Transverse colon (tissue), 4 donors: Measurements from ENCODE around the gene BCL7C. TPM values are rescaled to one million over a fixed set of nuclear protein-coding genes. Genes with fewer than 3 reads are reported as not detected.
A peak's percentile ranks its signal among the peaks of the same experiment; 100 is the strongest.

Source experiments
- DNase-seq: peaks from one replicate; pipeline ENCODE4 v3.0.0-alpha.2; 2019
- H3K27ac ChIP-seq, 4 donors: fragments of 200-600 bp; sonication (generic); 2 replicates each; pipeline ENCODE4 v1.5.1; 2016 to 2018; ENCODE audit warnings: inconsistent platforms in 4 of 4
- H3K27me3 ChIP-seq: fragments of 200-600 bp; sonication (generic); 2 replicates; pipeline ENCODE4 v1.5.1; 2017; ENCODE audit warnings: inconsistent platforms
- H3K36me3 ChIP-seq, 4 donors: fragments of 200-600 bp; sonication (generic); 2 replicates each; pipeline ENCODE4 v1.5.1; 2017 to 2019; ENCODE audit warnings: inconsistent platforms in 4 of 4
- H3K4me1 ChIP-seq, 4 donors: fragments of 200-600 bp; sonication (generic); 2 replicates each; pipeline ENCODE4 v1.5.1; 2017 to 2020; ENCODE audit warnings: inconsistent platforms in 4 of 4
- H3K4me3 ChIP-seq, 4 donors: fragments of 200-600 bp; sonication (generic); 1 replicate in 1 of 4; 2 replicates in 3 of 4; pipeline versions ENCODE4 v1.5.1 to v1.6.1; 2017 to 2019; ENCODE audit warnings: inconsistent platforms in 4 of 4
- H3K9me3 ChIP-seq, 2 donors: fragments of 200-600 bp; sonication (generic); 2 replicates each; pipeline ENCODE4 v1.5.1; 2017 to 2019; ENCODE audit warnings: inconsistent platforms in 2 of 2
- EP300 ChIP-seq: sonication (generic); formaldehyde crosslinking; IDR thresholded peaks from one replicate; pipeline ENCODE4 v1.6.1; 2017; ENCODE audit warnings: antibody characterized with exemption, low read depth
- POLR2A ChIP-seq: fragments of 450-650 bp; IDR thresholded peaks from one replicate; pipeline ENCODE4 v1.6.1; 2016; ENCODE audit warnings: antibody characterized with exemption, mild to moderate bottlenecking, moderate library complexity
- POLR2AphosphoS5 ChIP-seq, 3 donors: sonication (generic); formaldehyde crosslinking; IDR thresholded peaks; one replicate each; pipeline ENCODE4 v1.6.1; 2016; ENCODE audit warnings: antibody characterized with exemption in 3 of 3
- WGBS, 2 donors: methylation state at CpG; one replicate each; pipeline ENCODE4 v1.1.5; 2018; ENCODE audit warnings: low coverage in 1 of 2; 5-methylcytosine and 5-hydroxymethylcytosine counted together
- in situ Hi-C, 4 donors: fragments of 200-750 bp; cut with MboI; loops; one replicate each; pipeline versions ENCODE4 v1.15.0 to v1.15.1; 2017; ENCODE audit warnings: low sequenced_read_pairs in 3 of 4, low pct_ligation_motif_present in 1 of 4, low pct_unique_long_range_greater_than_20kb in 1 of 4
- intact Hi-C: fragments of 100-400 bp; cut with DNase I; formaldehyde crosslinking; loops from one replicate; pipeline ENCODE4 v1.15.1; 2023; ENCODE audit warnings: low total_unique reads
- total RNA-seq, 4 donors: library from RNA; depleted of rRNA; stranded (reverse); fragments of >200 nt; gene quantifications; one replicate each; pipeline ENCODE4 v1.1.0, GENCODE V29; 2016
- TF ChIP-seq, protein P1 (sequence below), 5 experiments: fragments of 200-600 bp in 3 of 5; fragments of 450-650 bp in 2 of 5; sonication (generic) in 3 of 5; IDR thresholded peaks; 1 replicate in 2 of 5; 2 replicates in 3 of 5; pipeline ENCODE4 v1.5.1; 2016 to 2017; ENCODE audit warnings: antibody characterized with exemption in 5 of 5, inconsistent platforms in 3 of 5, mild to moderate bottlenecking in 2 of 5, moderate library complexity in 1 of 5

Gene BCL7C
- total RNA-seq, 4 donors from 2014 or later: 13.8 to 57.3 (median 24.0) TPM

DNA sequence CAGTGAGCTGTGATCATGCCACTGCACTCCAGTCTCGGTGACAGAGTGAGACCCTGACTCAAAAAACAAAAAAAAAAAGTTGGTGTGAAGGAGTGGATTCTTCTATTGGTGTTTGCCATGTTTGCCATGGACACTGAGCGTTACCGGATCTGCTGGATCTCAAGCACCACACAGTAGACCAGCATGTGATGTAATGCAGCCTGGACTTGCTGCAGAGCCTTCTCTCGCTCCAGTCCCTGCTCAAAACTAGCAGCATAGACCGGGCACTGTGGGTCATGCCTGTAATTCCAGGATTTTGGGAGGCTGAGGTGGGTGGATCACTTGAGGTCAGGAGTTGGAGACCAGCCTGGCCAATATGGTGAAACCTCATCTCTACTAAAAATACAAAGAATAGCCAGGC, 50.4 kb downstream of the BCL7C start:
- no peaks in the 10 kb centered on the region for H3K36me3 ChIP-seq
- intact Hi-C loops (no loop called here), in situ Hi-C loops (loop anchor here in 2 of 4 donors (10.0 kb wide), 1 partner anchor 71 kb away; no protein-coding TSS in a partner anchor)
- 92 to 93% methylated on average over 3 to 5 of the region's 5 CpGs for WGBS, 2 donors
- no peaks in the 10 kb centered on the region for H3K27me3 ChIP-seq
- no peaks in the 10 kb centered on the region for H3K9me3 ChIP-seq
- no peak for DNase-seq
- H3K27ac ChIP-seq: no peak overlapping the region
- peaks cover 5 to 26% (median 17%) of the 10 kb centered on the region in 4 donors for H3K4me1 ChIP-seq
- H3K4me3 ChIP-seq: no peak overlapping the region
- TF ChIP-seq EP300: no peak
- TF ChIP-seq, protein P1, sequence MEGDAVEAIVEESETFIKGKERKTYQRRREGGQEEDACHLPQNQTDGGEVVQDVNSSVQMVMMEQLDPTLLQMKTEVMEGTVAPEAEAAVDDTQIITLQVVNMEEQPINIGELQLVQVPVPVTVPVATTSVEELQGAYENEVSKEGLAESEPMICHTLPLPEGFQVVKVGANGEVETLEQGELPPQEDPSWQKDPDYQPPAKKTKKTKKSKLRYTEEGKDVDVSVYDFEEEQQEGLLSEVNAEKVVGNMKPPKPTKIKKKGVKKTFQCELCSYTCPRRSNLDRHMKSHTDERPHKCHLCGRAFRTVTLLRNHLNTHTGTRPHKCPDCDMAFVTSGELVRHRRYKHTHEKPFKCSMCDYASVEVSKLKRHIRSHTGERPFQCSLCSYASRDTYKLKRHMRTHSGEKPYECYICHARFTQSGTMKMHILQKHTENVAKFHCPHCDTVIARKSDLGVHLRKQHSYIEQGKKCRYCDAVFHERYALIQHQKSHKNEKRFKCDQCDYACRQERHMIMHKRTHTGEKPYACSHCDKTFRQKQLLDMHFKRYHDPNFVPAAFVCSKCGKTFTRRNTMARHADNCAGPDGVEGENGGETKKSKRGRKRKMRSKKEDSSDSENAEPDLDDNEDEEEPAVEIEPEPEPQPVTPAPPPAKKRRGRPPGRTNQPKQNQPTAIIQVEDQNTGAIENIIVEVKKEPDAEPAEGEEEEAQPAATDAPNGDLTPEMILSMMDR (IDR thresholded peaks at IDR 0.05): no peak
- TF ChIP-seq POLR2AphosphoS5 (IDR thresholded peaks at IDR 0.05): no peak
- no peak for TF ChIP-seq POLR2A

DNA sequence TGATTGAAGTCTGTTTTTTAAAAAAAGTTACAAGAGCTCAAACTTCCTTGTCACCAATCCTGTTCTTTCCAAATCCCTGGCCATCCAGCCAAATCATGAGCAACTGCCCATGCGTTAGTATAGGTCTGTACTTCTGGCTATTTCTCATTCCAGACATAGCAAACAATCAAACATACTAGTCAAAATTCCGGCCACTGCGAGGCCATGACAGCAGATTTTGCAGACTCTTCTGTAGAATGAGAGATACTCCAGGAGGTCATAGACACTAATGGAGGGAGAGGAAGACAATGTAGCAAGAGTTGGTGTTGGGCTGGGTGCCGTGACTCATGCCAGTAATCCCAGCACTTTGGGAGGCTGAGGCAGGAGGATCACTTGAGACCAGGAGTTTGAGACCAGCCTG, 50.9 kb downstream of the BCL7C start:
- no peaks in the 10 kb centered on the region for H3K36me3 ChIP-seq
- intact Hi-C loops (no loop called here), in situ Hi-C loops (loop anchor here in 2 of 4 donors (10.0 kb wide), 1 partner anchor 72 kb away; no protein-coding TSS in a partner anchor)
- no peaks in the 10 kb centered on the region for H3K9me3 ChIP-seq
- DNase-seq: no peak
- H3K4me3 ChIP-seq: no peak overlapping the region
- WGBS, 2 donors: 93 to 94% methylated on average over 3 to 4 of the region's 4 CpGs
- H3K27ac ChIP-seq: no peak overlapping the region
- peaks cover 5 to 28% (median 17%) of the 10 kb centered on the region in 4 donors for H3K4me1 ChIP-seq
- TF ChIP-seq EP300 (no peak), POLR2AphosphoS5 (IDR thresholded peaks at IDR 0.05) (no peak), POLR2A (no peak)
- TF ChIP-seq, protein P1 (IDR thresholded peaks at IDR 0.05): no peak
- no peaks in the 10 kb centered on the region for H3K27me3 ChIP-seq

DNA sequence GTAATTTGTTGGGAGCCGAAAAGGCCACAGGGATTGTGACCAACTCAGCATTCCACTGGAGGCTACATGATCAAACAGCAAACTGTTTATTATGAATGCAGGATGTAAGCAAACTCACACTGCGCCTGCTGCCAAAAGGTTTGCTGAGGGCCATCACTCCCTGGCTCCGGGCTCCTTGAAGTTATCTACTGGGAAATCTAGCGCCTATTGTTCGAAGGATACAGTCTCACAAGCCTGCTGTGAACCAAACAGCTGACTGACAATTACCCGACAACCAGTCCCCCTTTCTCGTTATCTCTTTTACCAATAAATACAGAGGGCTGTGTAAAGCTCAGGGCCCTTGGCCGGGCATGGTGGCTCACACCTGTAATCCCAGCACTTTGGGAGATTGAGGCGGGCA, 52.5 kb downstream of the BCL7C start:
- Histone ChIP-seq H3K36me3 (no peaks in the 10 kb centered on the region), H3K27me3 (no peaks in the 10 kb centered on the region), H3K9me3 (no peaks in the 10 kb centered on the region), H3K4me3 (no peak overlapping the region), H3K4me1 (peaks cover 5 to 28% (median 17%) of the 10 kb centered on the region in 4 donors), H3K27ac (no peak overlapping the region)
- no peak for DNase-seq
- 94 to 100% methylated on average over 6 to 9 of the region's 9 CpGs for WGBS, 2 donors
- intact Hi-C loops: no loop called here
- in situ Hi-C loops: loop anchor here in 2 of 4 donors (10.0 kb wide), 1 partner anchor 73 kb away; no protein-coding TSS in a partner anchor
- no peak for TF ChIP-seq POLR2A
- TF ChIP-seq POLR2AphosphoS5 (IDR thresholded peaks at IDR 0.05): no peak
- no peak for TF ChIP-seq EP300
- TF ChIP-seq, protein P1 (IDR thresholded peaks at IDR 0.05): no peak

DNA sequence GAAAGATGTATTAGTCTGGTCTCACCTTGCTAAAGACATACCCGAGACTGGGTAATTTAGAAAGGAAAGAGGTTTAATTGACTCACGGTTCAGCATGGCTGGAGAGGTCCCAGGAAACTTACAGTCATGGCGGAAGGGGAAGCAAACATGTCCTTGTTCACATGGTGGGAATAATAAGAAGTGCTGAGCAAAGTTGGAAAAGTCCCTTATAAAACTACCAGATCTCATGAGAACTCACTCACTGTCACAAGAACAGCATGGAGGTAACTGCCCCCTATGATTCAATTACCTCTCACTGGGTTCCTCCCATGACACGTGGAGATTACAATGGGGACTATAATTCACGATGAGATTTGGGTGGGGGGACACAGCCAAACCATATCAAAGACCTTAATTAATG, 53.3 kb downstream of the BCL7C start:
- Histone ChIP-seq H3K4me3 (no peak overlapping the region), H3K4me1 (peaks cover 5 to 28% (median 17%) of the 10 kb centered on the region in 4 donors), H3K27me3 (no peaks in the 10 kb centered on the region), H3K9me3 (no peaks in the 10 kb centered on the region), H3K27ac (peak overlapping the region in 2 of 4 donors; percentile 67 to 79), H3K36me3 (no peaks in the 10 kb centered on the region)
- intact Hi-C loops (no loop called here), in situ Hi-C loops (loop anchor here in 2 of 4 donors (10.0 kb wide), 1 partner anchor 74 kb away; no protein-coding TSS in a partner anchor)
- TF ChIP-seq, protein P1 (IDR thresholded peaks at IDR 0.05): no peak
- no peak for TF ChIP-seq POLR2AphosphoS5 (IDR thresholded peaks at IDR 0.05)
- no peak for TF ChIP-seq EP300
- no peak for TF ChIP-seq POLR2A
- 75 to 87% methylated on average over 3 to 5 of the region's 5 CpGs for WGBS, 2 donors
- no peak for DNase-seq
